Keratinocyte (primary cell): Measurements from ENCODE around the gene CLSTN2.

Experiments
- EZH2 ChIP-seq: IDR thresholded peaks from one replicate; pipeline ENCODE4 v1.6.1; 2012; ENCODE audit warnings: inconsistent platforms, mild to moderate bottlenecking, low read length, moderate library complexity
- TF ChIP-seq, protein P1 (sequence below), 3 experiments: IDR thresholded peaks in 1 of 3; conservative IDR thresholded peaks in 1 of 3; optimal IDR thresholded peaks in 1 of 3; 2 replicates in 2 of 3; 3 replicates in 1 of 3; pipeline versions ENCODE3 to v1.5.1; 2011; ENCODE audit warnings: low read length in 3 of 3, mild to moderate bottlenecking in 3 of 3, moderate library complexity in 2 of 3, control low read depth in 1 of 3, inconsistent platforms in 1 of 3; ENCODE audit not compliant: insufficient read depth in 2 of 3; ENCODE audit errors: extremely low read depth in 1 of 3

GRCh38 chr3:140062461-140062860, 127.5 kb downstream of the CLSTN2 start:
- TF ChIP-seq, protein P1, sequence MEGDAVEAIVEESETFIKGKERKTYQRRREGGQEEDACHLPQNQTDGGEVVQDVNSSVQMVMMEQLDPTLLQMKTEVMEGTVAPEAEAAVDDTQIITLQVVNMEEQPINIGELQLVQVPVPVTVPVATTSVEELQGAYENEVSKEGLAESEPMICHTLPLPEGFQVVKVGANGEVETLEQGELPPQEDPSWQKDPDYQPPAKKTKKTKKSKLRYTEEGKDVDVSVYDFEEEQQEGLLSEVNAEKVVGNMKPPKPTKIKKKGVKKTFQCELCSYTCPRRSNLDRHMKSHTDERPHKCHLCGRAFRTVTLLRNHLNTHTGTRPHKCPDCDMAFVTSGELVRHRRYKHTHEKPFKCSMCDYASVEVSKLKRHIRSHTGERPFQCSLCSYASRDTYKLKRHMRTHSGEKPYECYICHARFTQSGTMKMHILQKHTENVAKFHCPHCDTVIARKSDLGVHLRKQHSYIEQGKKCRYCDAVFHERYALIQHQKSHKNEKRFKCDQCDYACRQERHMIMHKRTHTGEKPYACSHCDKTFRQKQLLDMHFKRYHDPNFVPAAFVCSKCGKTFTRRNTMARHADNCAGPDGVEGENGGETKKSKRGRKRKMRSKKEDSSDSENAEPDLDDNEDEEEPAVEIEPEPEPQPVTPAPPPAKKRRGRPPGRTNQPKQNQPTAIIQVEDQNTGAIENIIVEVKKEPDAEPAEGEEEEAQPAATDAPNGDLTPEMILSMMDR (optimal IDR thresholded peaks at IDR 0.05 in 1 of 3, IDR thresholded peaks at IDR 0.05 in 1 of 3, conservative IDR thresholded peaks at IDR 0.05 in 1 of 3; ENCODE audit: extremely low read depth in 1 of 3, insufficient read depth in 2 of 3, low read length in 3 of 3): no peak
- no peak for TF ChIP-seq EZH2
